Stimulated activated CD8-positive, alpha-beta memory T cell treated with anti-CD3 and anti-CD28 coated beads, Interleukin-4, amount 100 ng/mL, for 4 hours (primary cell): ENCODE measurements around the gene WDFY3.
"Not testable (repeated sequence)": the region's sequence is repeated elsewhere in the genome, so short reads cannot be mapped to it uniquely, and the experiment has no call there.

Experiments
- DNase-seq, 2 donors: peaks; one replicate each; pipeline ENCODE4 v3.0.0-alpha.2; 2020; ENCODE audit warnings: low read depth in 2 of 2, low spot score in 1 of 2

The WDFY3 gene

GRCh38 chr4:84678976-84679744, 287.3 kb downstream of the WDFY3 start:
- DNase-seq, result no peak

- no peak for DNase-seq
Measured at GRCh38 chr4:84677995-84678394, 288.5 kb downstream of the WDFY3 start.

- DNase-seq, result no peak
Measured at GRCh38 chr4:84677093-84677492, 289.4 kb downstream of the WDFY3 start.

GRCh38 chr4:84673475-84674240, 292.8 kb downstream of the WDFY3 start:
- DNase-seq, result no peak

GRCh38 chr4:84672177-84672576, 294.3 kb downstream of the WDFY3 start:
- no peak for DNase-seq

- no peak for DNase-seq
Measured at GRCh38 chr4:84669201-84669600, 297.3 kb downstream of the WDFY3 start.

GRCh38 chr4:84666439-84666838, 300.1 kb downstream of the WDFY3 start:
- DNase-seq, result no peak

GRCh38 chr4:84664767-84665166, 301.7 kb downstream of the WDFY3 start:
- DNase-seq, result not testable (repeated sequence)

GRCh38 chr4:84661191-84661939, 305.1 kb downstream of the WDFY3 start:
- no peak for DNase-seq

- DNase-seq, result no peak
Measured at GRCh38 chr4:84660606-84661005, 305.9 kb downstream of the WDFY3 start.

GRCh38 chr4:84652478-84652877, 314.0 kb downstream of the WDFY3 start:
- no peak for DNase-seq

GRCh38 chr4:84651499-84651898, 315.0 kb downstream of the WDFY3 start:
- no peak for DNase-seq

- no peak for DNase-seq
Measured at GRCh38 chr4:84648863-84649647, 317.4 kb downstream of the WDFY3 start.

GRCh38 chr4:84648178-84648577, 318.3 kb downstream of the WDFY3 start:
- no peak for DNase-seq

- DNase-seq, result no peak
Measured at GRCh38 chr4:84647312-84647884, 319.1 kb downstream of the WDFY3 start.

- DNase-seq, result no peak
Measured at GRCh38 chr4:84644087-84644486, 322.4 kb downstream of the WDFY3 start.

GRCh38 chr4:84639145-84639544, 327.3 kb downstream of the WDFY3 start:
- no peak for DNase-seq

- no peak for DNase-seq
Measured at GRCh38 chr4:84638092-84638491, 328.4 kb downstream of the WDFY3 start.

GRCh38 chr4:84634961-84635360, 331.5 kb downstream of the WDFY3 start:
- no peak for DNase-seq

GRCh38 chr4:84632092-84632491, 334.4 kb downstream of the WDFY3 start:
- DNase-seq, result no peak

GRCh38 chr4:84631573-84631972, 334.9 kb downstream of the WDFY3 start:
- DNase-seq, result no peak
